Endothelial cell of umbilical vein (primary cell): ENCODE data around the gene TYK2. TPM values are rescaled to one million over a fixed set of nuclear protein-coding genes. Genes with fewer than 3 reads are reported as not detected.

Source experiments
- BruUV-seq: library from RNA; stranded (reverse); fragments of 400-500 nt; replicated peaks from 2 replicates; lab custom pipeline; 2021; lab: Mats Ljungman, UMichigan
- CTCF ChIA-PET: fragments of 300-600, 350-600 bp; sonication (Branson Sonifier 250); formaldehyde crosslinking; loops from one replicate; lab custom pipeline; 2021; ENCODE audit warnings: antibody characterized with exemption, inconsistent platforms; lab: Charles Lee
- POLR2A ChIA-PET: fragments of 300-600, 350-600 bp; sonication (Branson Sonifier 250); formaldehyde crosslinking; loops from one replicate; lab custom pipeline; 2021; ENCODE audit warnings: antibody characterized with exemption, inconsistent platforms; lab: Charles Lee
- DNase-seq: peaks from one replicate; pipeline ENCODE4 v3.0.0-alpha.2; 2011; ENCODE audit warnings: low read depth, low spot score
- FAIRE-seq: peaks from 2 replicates; lab custom pipeline; 2011; peaks lifted over from hg19 to GRCh38; lab: Jason Lieb, UNC
- H2AFZ ChIP-seq: 2 replicates; pipeline ENCODE4 v1.6.0; 2012; ENCODE audit warnings: low read depth, low read length, control low read depth, inconsistent platforms
- H3K27ac ChIP-seq: 2 replicates; pipeline ENCODE4 v1.5.1; 2011; ENCODE audit warnings: low read depth, mild to moderate bottlenecking, control low read depth, low read length, moderate library complexity; ENCODE audit not compliant: insufficient read depth
- H3K27me3 ChIP-seq, 2 experiments: 2 replicates each; pipeline versions ENCODE4 v1.6.0 to v1.6.1; 2011; ENCODE audit warnings: low read length in 2 of 2, mixed read lengths in 1 of 2; ENCODE audit not compliant: control insufficient read depth in 2 of 2, insufficient read depth in 2 of 2
- H3K36me3 ChIP-seq, 2 experiments: 2 replicates in 1 of 2; 3 replicates in 1 of 2; pipeline ENCODE4 v1.5.1; 2011; ENCODE audit warnings: low read length in 2 of 2, mild to moderate bottlenecking in 1 of 2, moderate library complexity in 1 of 2; ENCODE audit not compliant: control insufficient read depth in 2 of 2, insufficient read depth in 2 of 2; ENCODE audit errors: extremely low read depth in 1 of 2
- H3K4me1 ChIP-seq: 3 replicates; pipeline ENCODE4 v1.5.1; 2011; ENCODE audit warnings: mild to moderate bottlenecking, low read length; ENCODE audit not compliant: control insufficient read depth, insufficient read depth; ENCODE audit errors: extremely low read depth
- H3K4me2 ChIP-seq: 2 replicates; pipeline ENCODE4 v1.6.1; 2011; ENCODE audit warnings: low read length, control low read depth, mixed read lengths; ENCODE audit not compliant: insufficient read depth
- H3K4me3 ChIP-seq, 3 experiments: fragments of 200-600 bp in 1 of 3; sonication (generic), shearing (Covaris generic) in 1 of 3; replicated peaks in 1 of 3; 2 replicates each; pipeline ENCODE4 v1.5.1; 2011 to 2016; ENCODE audit warnings: control low read depth in 3 of 3, low read length in 3 of 3, mild to moderate bottlenecking in 2 of 3, inconsistent platforms in 1 of 3, low read depth in 1 of 3, moderate library complexity in 1 of 3; ENCODE audit not compliant: insufficient read depth in 1 of 3
- H3K79me2 ChIP-seq: 2 replicates; pipeline ENCODE4 v1.6.0; 2012; ENCODE audit warnings: low read length, inconsistent platforms; ENCODE audit not compliant: control insufficient read depth, insufficient read depth
- H3K9ac ChIP-seq: replicated peaks from 2 replicates; pipeline ENCODE3; 2011; ENCODE audit warnings: low read length, control low read depth; ENCODE audit not compliant: insufficient read depth; ENCODE audit errors: extremely low read depth
- H3K9me1 ChIP-seq: replicated peaks from 3 replicates; pipeline ENCODE4 v1.6.0; 2011; ENCODE audit warnings: mild to moderate bottlenecking, low read length; ENCODE audit not compliant: control insufficient read depth, insufficient read depth; ENCODE audit errors: extremely low read depth
- H3K9me3 ChIP-seq: replicated peaks from 2 replicates; pipeline ENCODE4 v1.5.1; 2012; ENCODE audit warnings: low read length, inconsistent platforms; ENCODE audit not compliant: control insufficient read depth, insufficient read depth
- H4K20me1 ChIP-seq: replicated peaks from 2 replicates; pipeline ENCODE3; 2011; ENCODE audit warnings: mild to moderate bottlenecking, low read length; ENCODE audit not compliant: control insufficient read depth, insufficient read depth; ENCODE audit errors: extremely low read depth
- CTCF ChIP-seq, 2 donors: IDR thresholded peaks; 1 replicate in 1 of 2; 2 replicates in 1 of 2; pipeline ENCODE4 v1.5.1; 2011; ENCODE audit warnings: low read length in 2 of 2, mild to moderate bottlenecking in 2 of 2, moderate library complexity in 2 of 2, control low read depth in 1 of 2, inconsistent platforms in 1 of 2, low read depth in 1 of 2; ENCODE audit not compliant: insufficient read depth in 1 of 2; ENCODE audit errors: extremely low read depth in 1 of 2
- EZH2 ChIP-seq: IDR thresholded peaks from 2 replicates; pipeline ENCODE4 v1.6.1; 2012; ENCODE audit warnings: borderline replicate concordance, low read depth, mild to moderate bottlenecking, moderate library complexity, low read length, inconsistent platforms; ENCODE audit not compliant: severe bottlenecking
- POLR2AphosphoS5 ChIP-seq: IDR thresholded peaks from 2 replicates; pipeline ENCODE4 v1.6.1; 2012; ENCODE audit warnings: low read depth, mild to moderate bottlenecking, control low read depth, low read length, moderate library complexity; ENCODE audit not compliant: insufficient read depth
- dilution Hi-C: fragments of 300-500 bp; cut with MboI; formaldehyde crosslinking; loops from one replicate; pipeline ENCODE4 v1.15.0; 2019; ENCODE audit warnings: low sequenced_read_pairs; ENCODE audit not compliant: extremely low pct_ligation_motif_present
- intact Hi-C: fragments of 100-400 bp; cut with micrococcal nuclease; formaldehyde crosslinking; loops from one replicate; pipeline ENCODE4 v1.10.0; 2022
- polyA plus RNA-seq, 4 experiments: library from polyadenylated mRNA; depleted of rRNA in 3 of 4; stranded (reverse) in 3 of 4; unstranded in 1 of 4; fragments of >200 nt; gene quantifications; 2 replicates each; pipeline versions ENCODE4 v1.2.1 to v1.2.3, GENCODE V29; 2011 to 2012; ENCODE audit warnings: missing spikeins in 1 of 4
- total RNA-seq: library from RNA; stranded (reverse); gene quantifications from 2 replicates; pipeline ENCODE4 v1.2.3, GENCODE V29; 2021

TYK2 gene
- total and polyA plus RNA-seq, 2 donors (not counting 3 experiments of a cell fraction or from before 2014, with no cell fraction given): 92.9 to 138 TPM

GRCh38 chr19:10420444-10421239 lies 40.3 kb upstream of the TYK2 start, which contains the start of gene PDE4A:
Gene PDE4A, plus strand, starts transcription at chr19:10420538. Its CDS starts 227 bp downstream, at chr19:10420765.
- BruUV-seq: no TSS peak
- TF ChIP-seq EZH2 (peak; percentile 14), POLR2AphosphoS5 (no peak), CTCF (IDR thresholded peaks at IDR 0.05; ENCODE audit: extremely low read depth in 1 of 2, insufficient read depth in 1 of 2, low read depth in 1 of 2, low read length in 2 of 2) (peak; percentile 49 to 63)
- Histone ChIP-seq H3K9me1 (no peaks in the 10 kb centered on the region), H3K9ac (no peak within 1 kb of the TSS), H3K9me3 (no peaks in the 10 kb centered on the region), H3K36me3 (no peaks in the 10 kb centered on the region), H2AFZ (peak within 1 kb of the TSS; percentile 30), H3K79me2 (no peaks in the 10 kb centered on the region), H3K4me2 (no peak within 1 kb of the TSS), H4K20me1 (no peaks in the 10 kb centered on the region), H3K4me3 (peak within 1 kb of the TSS in 1 of 3 experiments; percentile 14), H3K27ac (no peak within 1 kb of the TSS), H3K27me3 (peaks cover 46 to 51% of the 10 kb centered on the region in 2 experiments), H3K4me1 (peaks cover 18% of the 10 kb centered on the region)
- dilution Hi-C loops: no loop called here
- no peak for DNase-seq
- intact Hi-C loops: no loop called here
- ChIA-PET POLR2A (no interaction called here), CTCF (interaction anchor here (0.7 to 2.8 kb wide), 7 partner anchors 8 to 279 kb away, joined by 3 to 9 read pairs (median 3); no protein-coding TSS in a partner anchor)
- peak; percentile 18 for FAIRE-seq
